ENCODE results near the gene ECT2L. TPM values are rescaled to one million over a fixed set of nuclear protein-coding genes. Genes with fewer than 3 reads are reported as not detected.

Gene ECT2L
- total RNA-seq, 1 experiment from 2014 or later = not detected

DNA sequence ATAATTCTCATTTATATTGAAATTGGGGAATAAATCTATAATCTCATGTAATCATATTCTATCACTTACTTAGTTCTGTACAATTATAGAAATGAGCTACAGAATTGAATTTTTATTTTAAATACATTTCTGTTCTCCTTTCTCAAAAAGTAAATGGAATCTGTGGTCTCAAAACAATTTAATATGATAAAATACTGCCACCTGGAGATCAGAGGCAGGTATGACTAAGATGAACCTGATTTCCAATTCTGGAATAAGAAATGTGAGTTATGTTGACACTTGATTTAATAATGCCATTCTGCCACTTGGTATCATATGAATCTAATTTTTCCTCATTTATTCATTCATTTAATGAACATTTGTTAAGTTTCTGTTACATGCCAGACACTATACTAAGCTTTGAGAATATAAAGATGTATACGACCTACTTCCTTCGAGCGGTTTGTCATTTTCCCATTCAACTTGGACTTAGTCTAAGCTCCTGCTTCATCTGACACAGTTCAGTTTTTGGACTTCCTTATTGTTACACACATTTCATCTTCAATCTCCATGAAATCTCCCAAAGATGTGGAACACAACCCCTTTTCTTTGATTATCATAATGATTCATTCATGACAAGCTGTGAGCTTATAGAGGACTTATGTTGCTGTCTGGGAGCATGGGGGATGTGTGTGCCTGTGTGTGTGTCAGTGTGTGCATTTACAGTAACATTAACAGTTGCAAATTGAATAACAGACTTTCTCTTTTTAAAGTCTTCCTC lies 29.8 kb upstream of the ECT2L start:
- Histone ChIP-seq H3K4me2 (no peak overlapping the region), H4K20me1 (ENCODE audit: insufficient read depth) (no peaks in the 10 kb centered on the region), H3K36me3 (ENCODE audit: low read depth) (no peaks in the 10 kb centered on the region), H3K9me3 (ENCODE audit: insufficient read depth, low read depth) (no peaks in the 10 kb centered on the region), H2AFZ (no peak overlapping the region), H3K4me1 (replicated peaks; ENCODE audit: insufficient read depth) (no peaks in the 10 kb centered on the region), H3K4me3 (no peak overlapping the region), H3K27me3 (ENCODE audit: insufficient read depth, low read depth) (no peaks in the 10 kb centered on the region), H3K27ac (no peak overlapping the region), H3K79me2 (ENCODE audit: low read depth) (no peaks in the 10 kb centered on the region), H3F3A (ENCODE audit: insufficient read depth, low read depth) (no peaks in the 10 kb centered on the region), H3K9me2 (ENCODE audit: insufficient read depth) (no peaks in the 10 kb centered on the region)
- intact Hi-C loops (cut with micrococcal nuclease; ENCODE audit: unreplicated experiment) = loop anchor here (1.0 kb wide), 3 partner anchors 178 to 650 kb away; partner anchors contain the start of gene HEBP2
- BruUV-seq (replicated peaks) = no TSS peak
- POLR2A ChIA-PET (ENCODE audit: unreplicated experiment) = no interaction called here
- no peak for TF ChIP-seq EZH2 (IDR thresholded peaks at IDR 0.05; ENCODE audit: low read depth)
- TF ChIP-seq, protein P1, sequence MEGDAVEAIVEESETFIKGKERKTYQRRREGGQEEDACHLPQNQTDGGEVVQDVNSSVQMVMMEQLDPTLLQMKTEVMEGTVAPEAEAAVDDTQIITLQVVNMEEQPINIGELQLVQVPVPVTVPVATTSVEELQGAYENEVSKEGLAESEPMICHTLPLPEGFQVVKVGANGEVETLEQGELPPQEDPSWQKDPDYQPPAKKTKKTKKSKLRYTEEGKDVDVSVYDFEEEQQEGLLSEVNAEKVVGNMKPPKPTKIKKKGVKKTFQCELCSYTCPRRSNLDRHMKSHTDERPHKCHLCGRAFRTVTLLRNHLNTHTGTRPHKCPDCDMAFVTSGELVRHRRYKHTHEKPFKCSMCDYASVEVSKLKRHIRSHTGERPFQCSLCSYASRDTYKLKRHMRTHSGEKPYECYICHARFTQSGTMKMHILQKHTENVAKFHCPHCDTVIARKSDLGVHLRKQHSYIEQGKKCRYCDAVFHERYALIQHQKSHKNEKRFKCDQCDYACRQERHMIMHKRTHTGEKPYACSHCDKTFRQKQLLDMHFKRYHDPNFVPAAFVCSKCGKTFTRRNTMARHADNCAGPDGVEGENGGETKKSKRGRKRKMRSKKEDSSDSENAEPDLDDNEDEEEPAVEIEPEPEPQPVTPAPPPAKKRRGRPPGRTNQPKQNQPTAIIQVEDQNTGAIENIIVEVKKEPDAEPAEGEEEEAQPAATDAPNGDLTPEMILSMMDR (conservative IDR thresholded peaks at IDR 0.05) = peak; percentile 95
- DNase-seq = peak in 1 of 2 experiments; percentile 60
- CTCF ChIA-PET = no interaction called here

DNA sequence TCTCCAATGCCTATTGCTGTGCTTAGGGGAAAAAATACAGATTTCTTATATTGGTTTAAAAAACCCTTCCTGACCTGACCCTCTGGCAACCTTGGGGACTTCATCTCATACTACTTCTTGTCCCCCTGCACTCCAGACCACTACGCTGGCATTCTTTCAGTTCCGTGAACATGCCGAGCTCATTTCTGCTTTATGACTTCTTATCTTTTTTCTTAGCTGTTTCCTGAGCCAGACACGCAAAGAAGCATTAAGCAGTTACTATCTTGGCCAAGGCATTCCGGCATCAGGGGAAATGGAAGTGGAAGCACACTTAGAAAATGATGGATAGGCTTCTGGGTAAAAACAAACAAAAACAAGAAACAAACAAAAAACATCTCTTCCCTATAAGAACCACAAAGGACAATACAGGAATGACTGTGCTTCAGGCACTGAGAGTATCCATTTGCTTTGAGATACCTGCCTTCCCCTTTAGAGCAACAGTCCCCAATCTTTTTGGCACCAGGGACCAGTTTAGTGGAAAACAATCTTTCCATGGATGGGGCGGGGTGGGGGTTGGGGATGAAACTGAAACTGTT lies 26.7 kb upstream of the ECT2L start:
- Histone ChIP-seq H3K4me1 (replicated peaks; ENCODE audit: insufficient read depth) (peaks cover 11% of the 10 kb centered on the region), H3K27ac (no peak overlapping the region), H4K20me1 (ENCODE audit: insufficient read depth) (no peaks in the 10 kb centered on the region), H3K36me3 (ENCODE audit: low read depth) (no peaks in the 10 kb centered on the region), H3K79me2 (ENCODE audit: low read depth) (peaks cover 4% of the 10 kb centered on the region), H3K9me3 (ENCODE audit: insufficient read depth, low read depth) (no peaks in the 10 kb centered on the region), H3K27me3 (ENCODE audit: insufficient read depth, low read depth) (no peaks in the 10 kb centered on the region), H3K4me3 (no peak overlapping the region), H3F3A (ENCODE audit: insufficient read depth, low read depth) (no peaks in the 10 kb centered on the region), H2AFZ (no peak overlapping the region), H3K9me2 (ENCODE audit: insufficient read depth) (no peaks in the 10 kb centered on the region), H3K4me2 (no peak overlapping the region)
- ChIA-PET POLR2A (ENCODE audit: unreplicated experiment) (no interaction called here), CTCF (no interaction called here)
- no peak for DNase-seq
- TF ChIP-seq EZH2 (IDR thresholded peaks at IDR 0.05; ENCODE audit: low read depth) = no peak
- TF ChIP-seq, protein P1 (conservative IDR thresholded peaks at IDR 0.05) = no peak
- intact Hi-C loops (cut with micrococcal nuclease; ENCODE audit: unreplicated experiment) = no loop called here
- BruUV-seq (replicated peaks) = no TSS peak

DNA sequence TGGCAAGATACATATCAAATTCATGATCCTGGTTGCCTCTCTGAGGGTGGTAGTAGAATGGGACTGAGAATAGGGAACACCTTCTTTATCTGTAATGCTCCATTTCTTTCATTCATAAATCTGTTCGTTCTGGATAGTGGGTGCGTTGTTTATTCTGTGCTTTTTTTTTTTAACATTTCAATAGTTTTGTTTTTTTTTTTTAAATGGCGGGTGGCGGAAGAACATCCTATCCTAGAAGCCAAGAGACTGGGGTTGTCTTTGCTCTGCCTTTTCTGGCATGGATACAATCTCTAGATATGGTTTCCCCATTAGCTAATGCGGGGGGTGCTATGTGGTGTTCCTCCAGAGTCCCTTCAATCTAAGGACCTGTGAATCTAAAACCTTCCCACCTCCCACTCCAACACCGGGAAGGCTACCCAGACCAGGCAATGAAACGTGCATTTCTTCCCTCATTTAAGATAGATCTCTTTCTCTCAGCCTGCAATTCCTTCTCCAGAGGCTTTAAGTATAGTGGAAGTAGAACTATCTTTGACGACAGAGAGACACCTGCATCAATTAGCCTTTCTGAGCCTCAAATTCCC lies 23.2 kb upstream of the ECT2L start:
- H3K9me3 ChIP-seq (ENCODE audit: insufficient read depth, low read depth) = no peaks in the 10 kb centered on the region
- H3K36me3 ChIP-seq (ENCODE audit: low read depth) = no peaks in the 10 kb centered on the region
- no peak for DNase-seq
- peak overlapping the region; percentile 71 for H3K4me3 ChIP-seq
- H3K79me2 ChIP-seq (ENCODE audit: low read depth) = peaks cover 15% of the 10 kb centered on the region
- H4K20me1 ChIP-seq (ENCODE audit: insufficient read depth) = no peaks in the 10 kb centered on the region
- H3K4me2 ChIP-seq = peak overlapping the region; percentile 90
- ChIA-PET POLR2A (ENCODE audit: unreplicated experiment) (no interaction called here), CTCF (no interaction called here)
- TF ChIP-seq EZH2 (IDR thresholded peaks at IDR 0.05; ENCODE audit: low read depth) = no peak
- TF ChIP-seq, protein P1 (conservative IDR thresholded peaks at IDR 0.05) = no peak
- peak overlapping the region; percentile 92 for H2AFZ ChIP-seq
- H3K4me1 ChIP-seq (replicated peaks; ENCODE audit: insufficient read depth) = peaks cover 18% of the 10 kb centered on the region
- BruUV-seq (replicated peaks) = TSS peak; percentile 72
- H3F3A ChIP-seq (ENCODE audit: insufficient read depth, low read depth) = peaks cover 5% of the 10 kb centered on the region; the same call in 1 of the 2 replicates
- no peak overlapping the region for H3K27ac ChIP-seq
- no peaks in the 10 kb centered on the region for H3K27me3 ChIP-seq (ENCODE audit: insufficient read depth, low read depth)
- intact Hi-C loops (cut with micrococcal nuclease; ENCODE audit: unreplicated experiment) = no loop called here
- H3K9me2 ChIP-seq (ENCODE audit: insufficient read depth) = no peaks in the 10 kb centered on the region

All from PC-9 (cell line).